Liver (tissue), 3 donors: ENCODE data around the gene LGR5.

ENCODE experiments used
- EGR1 ChIP-seq, 2 donors: IDR thresholded peaks; 2 replicates each; pipeline ENCODE4 v1.6.1; 2016 to 2018; ENCODE audit warnings: antibody characterized with exemption in 2 of 2, low read depth in 2 of 2
- FOXA2 ChIP-seq: IDR thresholded peaks from 2 replicates; pipeline ENCODE4 v1.6.1; 2016; ENCODE audit warnings: antibody characterized with exemption
- HNF4A ChIP-seq, 2 donors: conservative IDR thresholded peaks; 2 replicates each; pipeline ENCODE4 v1.6.1; 2016; ENCODE audit warnings: antibody characterized with exemption in 2 of 2, mild to moderate bottlenecking in 2 of 2
- HNF4G ChIP-seq: IDR thresholded peaks from 2 replicates; pipeline ENCODE4 v1.6.1; 2016; ENCODE audit warnings: antibody characterized with exemption
- MAX ChIP-seq: IDR thresholded peaks from 2 replicates; pipeline ENCODE4 v1.6.1; 2016; ENCODE audit warnings: antibody characterized with exemption
- RAD21 ChIP-seq, 2 donors: IDR thresholded peaks; 2 replicates each; pipeline ENCODE4 v1.6.1; 2016; ENCODE audit warnings: antibody characterized with exemption in 2 of 2, mild to moderate bottlenecking in 2 of 2
- REST ChIP-seq: IDR thresholded peaks from 2 replicates; pipeline ENCODE4 v1.6.1; 2016; ENCODE audit warnings: antibody characterized with exemption, mild to moderate bottlenecking
- RXRA ChIP-seq, 2 donors: IDR thresholded peaks; 2 replicates each; pipeline ENCODE4 v1.6.1; 2017 to 2018; ENCODE audit warnings: antibody characterized with exemption in 2 of 2, mild to moderate bottlenecking in 1 of 2
- SP1 ChIP-seq: IDR thresholded peaks from 2 replicates; pipeline ENCODE4 v1.6.1; 2018; ENCODE audit warnings: antibody characterized with exemption, mild to moderate bottlenecking
- TAF1 ChIP-seq: conservative IDR thresholded peaks from 2 replicates; pipeline ENCODE4 v1.6.1; 2016; ENCODE audit warnings: antibody characterized with exemption, mild to moderate bottlenecking
- YY1 ChIP-seq: IDR thresholded peaks from 2 replicates; pipeline ENCODE4 v1.6.1; 2016; ENCODE audit warnings: antibody characterized with exemption, mild to moderate bottlenecking
- TF ChIP-seq, protein P1 (sequence below): fragments of 150-350 bp; IDR thresholded peaks from 2 replicates; pipeline ENCODE4 v1.5.1; 2017; ENCODE audit warnings: improper control_type of control experiment, low read depth, low read length; ENCODE audit not compliant: missing input control
- TF ChIP-seq, protein P2 (sequence below): IDR thresholded peaks from 2 replicates; pipeline ENCODE4 v1.6.1; 2016; ENCODE audit warnings: antibody characterized with exemption
- TF ChIP-seq, protein P3 (sequence below): IDR thresholded peaks from 2 replicates; pipeline ENCODE4 v1.6.1; 2016; ENCODE audit warnings: antibody characterized with exemption
- donor health status: healthy.
- donor health status: healthy.

DNA sequence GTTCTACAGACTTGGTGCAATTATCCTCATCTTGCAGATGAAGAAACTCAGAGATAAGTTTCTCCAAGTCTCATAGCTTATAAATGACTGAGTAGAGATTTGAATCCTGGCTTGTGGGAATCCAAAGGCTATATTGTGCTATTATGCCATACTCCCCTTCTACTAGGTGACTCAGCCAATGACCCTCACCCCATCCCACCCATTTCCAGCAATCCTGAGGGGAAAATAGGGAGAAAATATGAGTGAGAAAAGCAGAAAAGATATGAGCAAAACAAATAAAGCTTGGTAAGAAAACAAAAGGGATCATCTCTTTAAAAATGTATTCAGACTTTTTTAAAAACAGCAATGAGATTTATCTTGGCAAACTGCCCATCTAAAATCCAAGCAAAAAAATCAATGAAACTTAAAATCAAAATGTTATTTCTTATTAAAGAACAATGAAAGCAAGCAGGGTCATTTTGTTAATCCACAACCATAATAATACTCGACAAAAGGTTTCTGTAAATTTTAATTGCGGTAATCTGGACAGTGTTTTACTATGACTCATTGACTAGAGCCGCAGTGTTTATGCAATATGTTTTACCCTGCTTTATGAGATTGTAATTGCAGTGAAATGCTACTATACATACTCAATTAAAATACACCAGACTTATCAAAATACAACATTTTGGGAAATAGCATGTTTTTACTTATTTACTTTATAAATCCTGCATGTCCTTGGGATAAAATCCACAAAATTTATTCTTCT, 13.1 kb upstream of the LGR5 start:
- TF ChIP-seq, protein P1, sequence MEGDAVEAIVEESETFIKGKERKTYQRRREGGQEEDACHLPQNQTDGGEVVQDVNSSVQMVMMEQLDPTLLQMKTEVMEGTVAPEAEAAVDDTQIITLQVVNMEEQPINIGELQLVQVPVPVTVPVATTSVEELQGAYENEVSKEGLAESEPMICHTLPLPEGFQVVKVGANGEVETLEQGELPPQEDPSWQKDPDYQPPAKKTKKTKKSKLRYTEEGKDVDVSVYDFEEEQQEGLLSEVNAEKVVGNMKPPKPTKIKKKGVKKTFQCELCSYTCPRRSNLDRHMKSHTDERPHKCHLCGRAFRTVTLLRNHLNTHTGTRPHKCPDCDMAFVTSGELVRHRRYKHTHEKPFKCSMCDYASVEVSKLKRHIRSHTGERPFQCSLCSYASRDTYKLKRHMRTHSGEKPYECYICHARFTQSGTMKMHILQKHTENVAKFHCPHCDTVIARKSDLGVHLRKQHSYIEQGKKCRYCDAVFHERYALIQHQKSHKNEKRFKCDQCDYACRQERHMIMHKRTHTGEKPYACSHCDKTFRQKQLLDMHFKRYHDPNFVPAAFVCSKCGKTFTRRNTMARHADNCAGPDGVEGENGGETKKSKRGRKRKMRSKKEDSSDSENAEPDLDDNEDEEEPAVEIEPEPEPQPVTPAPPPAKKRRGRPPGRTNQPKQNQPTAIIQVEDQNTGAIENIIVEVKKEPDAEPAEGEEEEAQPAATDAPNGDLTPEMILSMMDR = no peak
- no peak for TF ChIP-seq TAF1
- TF ChIP-seq MAX = no peak
- TF ChIP-seq RXRA (IDR thresholded peaks at IDR 0.05) = no peak
- TF ChIP-seq REST = no peak
- no peak for TF ChIP-seq FOXA2
- no peak for TF ChIP-seq RAD21 (IDR thresholded peaks at IDR 0.05)
- no peak for TF ChIP-seq SP1
- TF ChIP-seq HNF4A (conservative IDR thresholded peaks at IDR 0.05) = no peak
- no peak for TF ChIP-seq HNF4G
- TF ChIP-seq, protein P2, sequence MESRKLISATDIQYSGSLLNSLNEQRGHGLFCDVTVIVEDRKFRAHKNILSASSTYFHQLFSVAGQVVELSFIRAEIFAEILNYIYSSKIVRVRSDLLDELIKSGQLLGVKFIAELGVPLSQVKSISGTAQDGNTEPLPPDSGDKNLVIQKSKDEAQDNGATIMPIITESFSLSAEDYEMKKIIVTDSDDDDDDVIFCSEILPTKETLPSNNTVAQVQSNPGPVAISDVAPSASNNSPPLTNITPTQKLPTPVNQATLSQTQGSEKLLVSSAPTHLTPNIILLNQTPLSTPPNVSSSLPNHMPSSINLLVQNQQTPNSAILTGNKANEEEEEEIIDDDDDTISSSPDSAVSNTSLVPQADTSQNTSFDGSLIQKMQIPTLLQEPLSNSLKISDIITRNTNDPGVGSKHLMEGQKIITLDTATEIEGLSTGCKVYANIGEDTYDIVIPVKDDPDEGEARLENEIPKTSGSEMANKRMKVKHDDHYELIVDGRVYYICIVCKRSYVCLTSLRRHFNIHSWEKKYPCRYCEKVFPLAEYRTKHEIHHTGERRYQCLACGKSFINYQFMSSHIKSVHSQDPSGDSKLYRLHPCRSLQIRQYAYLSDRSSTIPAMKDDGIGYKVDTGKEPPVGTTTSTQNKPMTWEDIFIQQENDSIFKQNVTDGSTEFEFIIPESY = no peak
- no peak for TF ChIP-seq YY1
- no peak for TF ChIP-seq EGR1 (IDR thresholded peaks at IDR 0.05; ENCODE audit: low read depth in 2 of 2)
- TF ChIP-seq, protein P3, sequence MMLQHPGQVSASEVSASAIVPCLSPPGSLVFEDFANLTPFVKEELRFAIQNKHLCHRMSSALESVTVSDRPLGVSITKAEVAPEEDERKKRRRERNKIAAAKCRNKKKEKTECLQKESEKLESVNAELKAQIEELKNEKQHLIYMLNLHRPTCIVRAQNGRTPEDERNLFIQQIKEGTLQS = no peak
